Stimulated activated CD8-positive, alpha-beta memory T cell treated with anti-CD3 and anti-CD28 coated beads, Interleukin-15, amount 100 ng/mL, for 24 hours (primary cell): ENCODE results near the gene CDK6.
"Not testable (repeated sequence)": the region's sequence is repeated elsewhere in the genome, so short reads cannot be mapped to it uniquely, and the experiment has no call there.

Source experiments
- DNase-seq: peaks from one replicate; pipeline ENCODE4 v3.0.0-alpha.2; 2020; ENCODE audit warnings: low read depth

CDK6 gene

GRCh38 chr7:92761391-92762097, 74.8 kb downstream of the CDK6 start:
- no peak for DNase-seq

GRCh38 chr7:92758796-92759431, 77.5 kb downstream of the CDK6 start:
- DNase-seq = no peak

- not testable (repeated sequence) for DNase-seq
These were observed 79.0 kb downstream of the CDK6 start for GRCh38 chr7:92757311-92757910.

GRCh38 chr7:92755680-92756079, 80.7 kb downstream of the CDK6 start:
- no peak for DNase-seq

GRCh38 chr7:92754919-92755581, 81.3 kb downstream of the CDK6 start:
- DNase-seq = no peak

- no peak for DNase-seq
These were observed 82.8 kb downstream of the CDK6 start for GRCh38 chr7:92753614-92754013.

GRCh38 chr7:92751902-92752901, 84.2 kb downstream of the CDK6 start:
- DNase-seq = no peak

- no peak for DNase-seq
These were observed 85.4 kb downstream of the CDK6 start for GRCh38 chr7:92750946-92751345.

GRCh38 chr7:92750447-92750839, 85.9 kb downstream of the CDK6 start:
- DNase-seq = no peak

- DNase-seq = no peak
These were observed 86.4 kb downstream of the CDK6 start for GRCh38 chr7:92749832-92750446.

- DNase-seq = no peak
These were observed 87.0 kb downstream of the CDK6 start for GRCh38 chr7:92749327-92749755.

- DNase-seq = no peak
These were observed 87.9 kb downstream of the CDK6 start for GRCh38 chr7:92748495-92748894.

- no peak for DNase-seq
These were observed 89.1 kb downstream of the CDK6 start for GRCh38 chr7:92747041-92747835.

GRCh38 chr7:92745241-92745640, 91.1 kb downstream of the CDK6 start:
- no peak for DNase-seq

GRCh38 chr7:92744180-92744579, 92.2 kb downstream of the CDK6 start:
- not testable (repeated sequence) for DNase-seq

GRCh38 chr7:92742186-92742585, 94.2 kb downstream of the CDK6 start:
- no peak for DNase-seq

- no peak for DNase-seq
These were observed 95.7 kb downstream of the CDK6 start for GRCh38 chr7:92740700-92741126.

- no peak for DNase-seq
These were observed 96.2 kb downstream of the CDK6 start for GRCh38 chr7:92740134-92740533.

- no peak for DNase-seq
These were observed 97.3 kb downstream of the CDK6 start for GRCh38 chr7:92739091-92739490.

- DNase-seq = no peak
These were observed 98.7 kb downstream of the CDK6 start for GRCh38 chr7:92737706-92738105.
